Kidney (tissue), 14 donors: ENCODE results near the gene ADAM17. TPM values are rescaled to one million over a fixed set of nuclear protein-coding genes. Genes with fewer than 3 reads are reported as not detected.

Experiments used
- DNase-seq, 5 donors: peaks; one replicate each; pipeline ENCODE4 v3.0.0-alpha.2; 2013 to 2020
- FAIRE-seq: peaks from 2 replicates; lab custom pipeline; 2012; peaks lifted over from hg19 to GRCh38; lab: Jason Lieb, UNC
- H3K27ac ChIP-seq, 2 donors: one replicate each; pipeline ENCODE4 v1.7.0; 2013; ENCODE audit warnings: low read depth in 2 of 2, low read length in 2 of 2, inconsistent platforms in 1 of 2
- H3K27me3 ChIP-seq: one replicate; pipeline ENCODE4 v1.7.1; 2013; ENCODE audit warnings: low read length, inconsistent platforms; ENCODE audit not compliant: control insufficient read depth, insufficient read depth
- H3K36me3 ChIP-seq, 3 donors: one replicate each; pipeline versions ENCODE4 v1.7.0 to v1.7.1; 2013; ENCODE audit warnings: low read length in 3 of 3, control low read depth in 1 of 3, inconsistent platforms in 1 of 3; ENCODE audit not compliant: insufficient read depth in 3 of 3, control insufficient read depth in 2 of 3
- H3K4me1 ChIP-seq, 3 donors: one replicate each; pipeline versions ENCODE4 v1.7.0 to v1.7.1; 2013; ENCODE audit warnings: low read length in 3 of 3, inconsistent platforms in 1 of 3, low read depth in 1 of 3; ENCODE audit not compliant: control insufficient read depth in 2 of 3, insufficient read depth in 2 of 3
- H3K4me3 ChIP-seq, 3 donors: one replicate each; pipeline versions ENCODE4 v1.7.0 to v1.8.1; 2013; ENCODE audit warnings: low read length in 3 of 3, control low read depth in 1 of 3, inconsistent platforms in 1 of 3
- H3K9ac ChIP-seq, 3 donors: one replicate each; pipeline versions ENCODE4 v1.7.0 to v1.7.1; 2013; ENCODE audit warnings: low read length in 3 of 3, control low read depth in 1 of 3, inconsistent platforms in 1 of 3
- H3K9me3 ChIP-seq, 3 donors: one replicate each; pipeline versions ENCODE4 v1.7.0 to v1.7.1; 2013; ENCODE audit warnings: low read length in 3 of 3, control low read depth in 1 of 3, inconsistent platforms in 1 of 3; ENCODE audit not compliant: control insufficient read depth in 2 of 3, insufficient read depth in 1 of 3
- CTCF ChIP-seq: IDR thresholded peaks from 3 replicates; pipeline ENCODE4 v1.5.1; 2012; ENCODE audit warnings: mild to moderate bottlenecking, moderate library complexity, borderline replicate concordance; ENCODE audit not compliant: insufficient read depth; ENCODE audit errors: extremely low read depth
- intact Hi-C: fragments of 100-400 bp; cut with DNase I; formaldehyde crosslinking; loops from one replicate; pipeline ENCODE4 v1.11.1; 2022
- polyA plus RNA-seq: library from polyadenylated mRNA; stranded (reverse); fragments of 350-450 nt; fragmentation: Illumina TruSeq; extraction: RNeasy Lipid Tissue Mini Kit (QIAGEN cat#74804); gene quantifications from one replicate; pipeline ENCODE4 v1.2.3, GENCODE V29; 2014; ENCODE audit warnings: low read depth, low replicate concordance; ENCODE audit not compliant: insufficient read depth
- total RNA-seq: library from RNA; stranded (reverse); fragmentation: NEBNext Ultra II Directional; extraction: Animal tissue kit (Norgen Biotek cat#: 25700); gene quantifications from one replicate; pipeline ENCODE4 v1.2.1, GENCODE V29; 2021
- donor health status: control.
- donor health status: control.
- donor health status: control.
- donor health status: control.
- donor health status: control.
- donor health status: DM: yes; HTN: yes; CAD: no.
- donor health status: Normal renal cell carcinoma (clear cell type).

The ADAM17 gene
- total and polyA plus RNA-seq, 2 donors from 2014 or later, result 6.5 to 29.9 TPM

GRCh38 chr2:9578467-9579235 lies 23.0 kb upstream of the ADAM17 start:
- Histone ChIP-seq H3K27me3 (no peaks in the 10 kb centered on the region), H3K27ac (no peak overlapping the region), H3K36me3 (peaks cover 0 to 4% (median 2%) of the 10 kb centered on the region in 3 donors), H3K4me1 (no peaks in the 10 kb centered on the region), H3K9me3 (no peaks in the 10 kb centered on the region), H3K9ac (no peak overlapping the region), H3K4me3 (no peak overlapping the region)
- intact Hi-C loops, result no loop called here
- FAIRE-seq (no peak), DNase-seq (no peak)
- TF ChIP-seq CTCF, result no peak

- intact Hi-C loops, result no loop called here
- TF ChIP-seq CTCF, result no peak
Measured at GRCh38 chr2:9574331-9574730, 18.7 kb upstream of the ADAM17 start.

GRCh38 chr2:9573840-9574239 lies 18.2 kb upstream of the ADAM17 start:
- Histone ChIP-seq H3K27ac (peak overlapping the region; percentile 32 to 51), H3K9me3 (no peaks in the 10 kb centered on the region), H3K36me3 (no peaks in the 10 kb centered on the region), H3K4me3 (no peak overlapping the region), H3K4me1 (no peaks in the 10 kb centered on the region), H3K9ac (no peak overlapping the region), H3K27me3 (no peaks in the 10 kb centered on the region)
- intact Hi-C loops, result no loop called here
- DNase-seq (no peak), FAIRE-seq (no peak)
- no peak for TF ChIP-seq CTCF

More at GRCh38 chr2:9574331-9574730, 18.7 kb upstream of the ADAM17 start:
- Histone ChIP-seq H3K4me1 (no peaks in the 10 kb centered on the region), H3K36me3 (no peaks in the 10 kb centered on the region), H3K9ac (no peak overlapping the region), H3K4me3 (no peak overlapping the region), H3K9me3 (no peaks in the 10 kb centered on the region), H3K27ac (peak overlapping the region in 1 of 2 donors; percentile 51), H3K27me3 (no peaks in the 10 kb centered on the region)
- no peak for FAIRE-seq
- no peak for DNase-seq
